Cardiac fibroblast (primary cell): Measurements from ENCODE around the gene FN1.
A peak's percentile ranks its signal among the peaks of the same experiment; 100 is the strongest.

Experiments
- DNase-seq, 2 donors: peaks; one replicate each; pipeline versions ENCODE4 v3.0.0 to v3.0.0-alpha.2; 2010; ENCODE audit warnings: low read depth in 2 of 2
- H3K4me3 ChIP-seq, 2 donors: replicated peaks in 1 of 2; 1 replicate in 1 of 2; 2 replicates in 1 of 2; pipeline ENCODE4 v1.5.1; 2011; ENCODE audit warnings: low read depth in 2 of 2, low read length in 2 of 2, mild to moderate bottlenecking in 2 of 2, moderate library complexity in 1 of 2
- CTCF ChIP-seq: IDR thresholded peaks from one replicate; pipeline ENCODE4 v1.5.1; 2011; ENCODE audit warnings: low read depth, mild to moderate bottlenecking, low read length, inconsistent platforms

FN1 gene

GRCh38 chr2:215399067-215399716, 36.7 kb downstream of the FN1 start:
- DNase-seq = no peak
- TF ChIP-seq CTCF = no peak
- H3K4me3 ChIP-seq = no peak overlapping the region

GRCh38 chr2:215397632-215398341, 38.1 kb downstream of the FN1 start:
- no peak overlapping the region for H3K4me3 ChIP-seq
- DNase-seq = peak; percentile 61 to 67
- peak; percentile 23 for TF ChIP-seq CTCF

- DNase-seq = peak; percentile 84 to 86
- no peak for TF ChIP-seq CTCF
- no peak overlapping the region for H3K4me3 ChIP-seq
These were observed 39.1 kb downstream of the FN1 start for GRCh38 chr2:215396595-215397313.

- no peak for DNase-seq
These were observed 40.0 kb downstream of the FN1 start for GRCh38 chr2:215395687-215396460.

GRCh38 chr2:215394102-215394805, 41.6 kb downstream of the FN1 start:
- H3K4me3 ChIP-seq = no peak overlapping the region
- DNase-seq = no peak

More at GRCh38 chr2:215395687-215396460, 40.0 kb downstream of the FN1 start:
- H3K4me3 ChIP-seq = no peak overlapping the region
- TF ChIP-seq CTCF = no peak

More at GRCh38 chr2:215394102-215394805, 41.6 kb downstream of the FN1 start:
- no peak for TF ChIP-seq CTCF
